WI38 (cell line): Measurements from ENCODE around the gene SLFNL1.

Experiments used
- H3K4me3 ChIP-seq: 2 replicates; pipeline ENCODE4 v1.5.1; 2011; ENCODE audit warnings: low read depth, mild to moderate bottlenecking, control low read depth, low read length
- CTCF ChIP-seq: IDR thresholded peaks from 2 replicates; pipeline ENCODE4 v1.5.1; 2012; ENCODE audit warnings: low read depth, mild to moderate bottlenecking, control low read depth, low read length

Gene SLFNL1

GRCh38 chr1:40974945-40975344, 46.6 kb downstream of the SLFNL1 start:
- H3K4me3 ChIP-seq = no peak overlapping the region
- TF ChIP-seq CTCF = no peak

DNA sequence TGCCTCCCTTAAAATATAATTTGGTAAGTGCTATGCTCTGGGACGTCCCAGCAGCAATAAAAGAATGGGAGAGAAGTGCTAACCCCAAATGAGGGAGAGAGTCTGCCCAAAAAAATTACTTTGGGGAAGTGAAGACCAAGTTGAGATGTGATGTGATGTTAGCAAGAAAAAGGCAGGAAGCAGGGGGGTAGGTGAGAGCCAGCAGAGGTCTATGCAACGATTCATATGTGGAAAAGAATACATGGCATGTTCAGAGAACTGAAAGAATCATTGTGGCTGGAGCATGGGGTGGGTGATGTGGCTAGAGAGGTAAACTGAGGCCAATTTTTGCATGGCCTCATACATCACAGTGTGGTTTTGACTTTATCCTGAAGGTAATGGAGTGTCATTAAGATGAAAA, 47.6 kb downstream of the SLFNL1 start:
- TF ChIP-seq CTCF = no peak
- H3K4me3 ChIP-seq = no peak overlapping the region

DNA sequence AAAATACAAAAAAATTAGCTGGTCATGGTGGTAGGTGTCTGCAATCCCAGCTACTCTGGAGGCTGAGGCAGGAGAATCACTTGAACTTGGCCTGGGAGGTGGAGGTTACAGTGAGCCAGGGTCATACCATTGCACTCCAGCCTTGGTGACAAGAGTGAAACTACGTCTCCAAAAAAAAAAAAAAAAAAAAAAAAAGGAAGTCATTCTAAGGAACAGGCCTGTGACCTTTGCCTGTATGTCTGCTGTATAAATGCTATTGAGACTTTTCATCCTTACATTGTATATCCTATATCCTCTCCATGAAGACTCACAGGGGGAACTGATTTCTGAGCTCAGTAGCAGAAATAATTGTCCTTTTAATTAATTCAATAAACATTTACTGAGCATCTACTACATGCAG, 49.6 kb downstream of the SLFNL1 start:
- H3K4me3 ChIP-seq = no peak overlapping the region
- no peak for TF ChIP-seq CTCF

GRCh38 chr1:40969445-40969844, 52.1 kb downstream of the SLFNL1 start:
- H3K4me3 ChIP-seq = no peak overlapping the region
- no peak for TF ChIP-seq CTCF

- H3K4me3 ChIP-seq = no peak overlapping the region
Measured at GRCh38 chr1:40966417-40966816, 55.1 kb downstream of the SLFNL1 start.

More at GRCh38 chr1:40966417-40966816, 55.1 kb downstream of the SLFNL1 start:
- no peak for TF ChIP-seq CTCF
